ENCODE measurements around the gene CHD1.

Gene CHD1

DNA sequence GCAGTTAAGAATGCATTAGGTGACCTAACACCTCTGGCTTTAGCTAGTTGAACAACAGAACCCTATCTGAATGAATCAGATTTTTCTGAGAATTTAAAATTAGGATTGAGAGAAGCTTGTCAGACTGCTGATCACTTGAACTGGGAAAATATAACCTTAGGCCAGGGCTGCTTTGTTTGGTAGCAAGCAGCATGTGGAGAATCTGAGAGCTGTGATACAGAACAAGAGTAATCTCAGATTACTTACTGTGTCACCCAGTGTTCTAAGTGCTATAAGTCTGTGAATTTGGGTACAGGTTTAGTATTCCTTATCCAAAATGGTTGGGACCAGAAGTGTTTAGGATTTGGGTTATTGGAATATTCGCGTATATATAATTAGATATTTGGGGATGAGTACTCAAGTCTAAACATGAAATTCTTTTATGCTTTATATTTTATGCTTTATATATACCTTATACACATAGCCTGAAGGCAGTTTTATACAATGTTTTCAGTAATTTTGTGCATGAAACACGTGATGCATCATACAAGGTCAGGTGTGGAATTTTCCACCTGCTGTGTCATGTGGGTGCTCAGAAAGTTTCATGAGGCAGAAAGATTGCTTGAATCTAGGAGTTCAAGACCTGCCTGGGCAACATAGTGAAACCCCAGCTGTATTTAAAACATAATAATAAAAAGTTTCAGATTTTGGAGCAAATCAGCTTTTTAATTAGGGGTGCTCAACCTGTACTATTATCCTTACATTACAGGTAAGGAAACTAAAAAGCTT, 8.3 kb upstream of the CHD1 start:
- no peak for DNase-seq (ENCODE audit: low read depth in 2 of 2)

DNA sequence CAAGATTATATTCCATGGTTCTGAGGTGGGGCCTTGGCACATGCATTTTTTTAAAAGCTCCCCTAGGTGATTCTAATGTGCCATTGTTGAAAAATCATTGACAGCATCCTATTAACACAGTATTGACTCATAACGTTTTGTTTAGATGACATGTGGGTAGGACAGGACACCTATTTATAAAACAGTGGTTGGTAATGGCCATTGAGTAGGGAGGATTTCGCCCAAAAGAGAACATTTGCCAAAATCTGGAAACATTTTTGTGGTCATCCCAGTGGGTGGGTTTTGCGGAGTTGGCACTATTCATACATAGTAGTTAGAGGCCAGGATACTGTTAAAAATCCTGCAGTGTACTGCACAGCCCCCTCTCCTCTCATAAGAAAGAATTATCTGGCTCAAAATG, 6.4 kb upstream of the CHD1 start:
- no peak for DNase-seq (ENCODE audit: low read depth in 2 of 2)

DNA sequence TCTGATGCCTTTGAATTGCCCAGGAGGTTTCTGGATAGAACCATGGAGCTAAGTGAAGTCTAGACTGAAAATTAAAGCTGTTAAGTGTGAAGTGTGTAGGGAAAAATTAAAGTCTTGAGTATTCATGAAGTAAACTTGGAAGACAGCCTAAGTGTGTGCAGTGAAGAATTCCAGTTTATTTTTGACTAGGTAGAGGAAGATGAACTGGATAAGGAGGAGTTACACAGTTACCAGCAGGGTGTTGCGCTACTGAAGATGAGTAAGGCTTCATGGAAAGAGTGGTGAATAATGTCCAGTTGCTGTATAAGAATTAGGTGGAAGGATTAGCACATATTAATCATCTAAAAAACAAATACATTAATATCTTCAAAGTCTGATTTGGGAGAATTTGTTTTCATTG, 5.7 kb upstream of the CHD1 start:
- no peak for DNase-seq (ENCODE audit: low read depth in 2 of 2)

DNA sequence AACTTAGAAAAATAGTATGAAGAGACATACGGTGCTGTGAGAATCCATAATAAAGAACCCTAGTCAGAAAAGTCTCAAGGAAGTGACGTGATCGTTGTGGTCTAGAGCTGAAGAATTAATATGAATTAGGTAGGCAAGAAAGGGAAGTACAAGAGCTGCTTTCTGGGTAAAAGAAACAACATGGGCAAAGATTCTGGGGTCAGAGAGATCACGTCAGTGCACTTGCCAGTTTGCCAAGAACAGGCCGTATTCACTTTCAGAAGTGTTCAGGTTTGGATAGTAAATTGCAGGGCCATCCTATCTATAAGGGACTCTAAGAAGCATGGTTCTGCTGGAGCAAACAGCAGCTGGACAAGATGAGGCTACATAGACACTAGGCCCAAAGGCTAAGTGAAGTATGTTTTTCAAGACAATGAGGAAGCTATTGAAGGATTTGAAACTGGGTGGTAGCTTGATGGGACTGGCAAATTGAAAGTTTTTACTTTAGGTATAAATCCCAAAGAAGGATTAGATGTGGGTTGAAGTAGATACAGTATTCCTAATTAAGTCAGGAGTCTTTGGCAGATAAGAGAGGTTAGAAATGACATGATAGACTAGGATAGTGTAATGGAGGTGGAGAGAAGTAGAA, 4.8 kb upstream of the CHD1 start:
- no peak for DNase-seq (ENCODE audit: low read depth in 2 of 2)

DNA sequence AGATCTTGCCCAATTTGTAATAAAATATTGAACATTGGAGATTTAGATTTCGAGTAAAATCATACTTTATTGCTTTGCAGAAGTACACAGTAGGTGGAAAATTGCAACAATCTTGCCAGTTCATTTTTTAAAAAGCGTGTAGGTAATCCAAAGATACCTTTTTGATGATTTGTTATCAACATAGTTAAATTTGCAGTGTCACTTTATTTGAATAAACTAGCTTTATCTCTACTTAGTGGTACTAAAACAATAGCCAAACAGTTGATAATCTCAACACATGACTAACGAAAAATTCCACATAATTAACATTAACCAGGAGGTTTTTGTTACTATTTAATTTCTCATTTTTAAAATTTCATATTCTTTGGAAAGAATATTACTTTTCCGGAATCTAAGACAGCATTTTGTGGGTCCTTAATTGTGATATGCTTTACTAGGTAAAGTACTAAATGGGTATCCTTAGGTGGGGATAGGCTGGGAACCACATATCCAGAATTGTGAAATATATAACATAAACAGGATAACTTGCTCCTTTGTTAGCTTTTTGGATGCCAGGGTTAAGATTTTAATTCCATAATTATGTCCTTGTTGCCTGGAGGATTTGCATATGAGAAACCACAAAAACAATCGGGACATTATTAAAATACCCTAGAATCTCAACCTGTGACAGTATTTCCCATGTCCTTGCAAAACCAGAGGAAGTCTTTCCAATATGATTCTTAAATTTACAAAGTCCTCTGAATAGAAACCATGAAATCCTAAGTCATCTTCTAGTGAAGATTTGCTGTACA, 2.4 kb upstream of the CHD1 start:
- no peak for DNase-seq (ENCODE audit: low read depth in 2 of 2)

DNA sequence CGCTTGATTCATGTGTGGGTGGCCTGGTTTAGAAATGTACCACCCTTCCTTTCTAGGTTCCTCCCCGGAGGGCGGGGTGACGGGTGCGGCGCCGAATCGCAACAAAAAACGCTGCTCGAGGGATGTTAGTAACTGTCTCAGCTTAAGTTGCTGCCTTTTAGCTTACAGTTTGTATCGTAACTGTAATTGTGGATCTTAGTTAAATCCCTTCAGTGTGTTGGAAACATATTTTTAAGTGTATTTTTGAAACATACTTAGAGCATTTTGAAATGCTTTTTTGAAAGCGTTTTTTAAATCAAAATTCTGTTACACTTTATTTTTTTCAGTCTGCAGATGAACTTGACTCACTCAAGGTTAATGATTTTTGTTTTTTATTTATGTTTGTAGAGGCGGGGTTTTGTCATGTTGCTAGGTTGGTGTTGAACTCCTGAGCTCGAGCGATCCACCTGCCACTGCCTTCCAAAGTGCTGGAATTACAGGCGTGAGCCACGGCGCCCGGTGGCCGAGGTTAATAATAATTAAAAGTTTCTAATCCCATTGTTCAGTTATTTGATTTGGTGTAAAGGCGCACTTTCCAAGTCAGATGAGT, 997 bp upstream of the CHD1 start:
- DNase-seq (ENCODE audit: low read depth in 2 of 2), result no peak

DNA sequence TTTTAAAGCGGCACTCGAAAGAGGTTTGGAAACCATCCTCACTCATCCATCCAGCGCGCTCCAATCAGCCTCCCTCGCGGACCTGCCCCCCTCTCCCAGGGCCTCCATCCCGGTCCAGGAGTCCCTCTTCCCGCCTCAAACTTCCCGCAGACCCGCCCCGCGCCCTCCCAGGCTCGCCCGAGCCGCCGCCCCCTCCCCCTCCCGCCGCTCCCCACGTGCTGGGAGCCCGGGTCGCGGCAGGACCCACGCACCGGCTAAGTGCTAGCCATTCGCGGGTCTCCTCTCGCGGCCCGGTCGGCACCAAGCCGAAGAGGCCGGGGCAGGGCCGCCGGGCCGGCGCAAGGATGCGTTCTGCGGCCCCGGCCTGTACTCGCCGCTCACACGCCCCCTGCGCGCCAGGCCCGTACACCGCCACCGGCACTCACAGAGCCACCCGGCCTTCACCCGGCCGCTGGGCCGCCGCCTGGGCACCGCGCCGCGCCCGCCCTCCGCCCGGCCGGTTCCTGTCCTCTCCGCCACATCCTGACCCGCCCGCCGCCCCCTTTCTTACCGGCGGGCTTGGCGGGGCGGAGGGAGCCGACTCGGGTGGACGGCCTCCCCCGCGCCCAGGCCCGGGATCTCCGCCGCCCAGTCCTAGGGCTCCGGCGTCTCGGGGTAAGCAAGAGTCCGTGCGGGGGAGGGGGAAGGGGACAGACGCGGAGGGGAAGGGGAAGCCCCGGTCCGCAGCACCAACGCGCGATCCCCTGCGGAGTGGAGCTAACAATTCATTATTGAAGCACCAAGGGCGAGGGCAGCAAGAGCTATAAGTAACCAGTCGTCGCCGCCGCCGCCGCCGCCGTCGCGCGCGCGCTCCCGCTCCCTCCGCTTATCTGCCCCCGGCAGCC, 576 bp downstream of the CHD1 start:
- no peak for DNase-seq (ENCODE audit: low read depth in 2 of 2)

DNA sequence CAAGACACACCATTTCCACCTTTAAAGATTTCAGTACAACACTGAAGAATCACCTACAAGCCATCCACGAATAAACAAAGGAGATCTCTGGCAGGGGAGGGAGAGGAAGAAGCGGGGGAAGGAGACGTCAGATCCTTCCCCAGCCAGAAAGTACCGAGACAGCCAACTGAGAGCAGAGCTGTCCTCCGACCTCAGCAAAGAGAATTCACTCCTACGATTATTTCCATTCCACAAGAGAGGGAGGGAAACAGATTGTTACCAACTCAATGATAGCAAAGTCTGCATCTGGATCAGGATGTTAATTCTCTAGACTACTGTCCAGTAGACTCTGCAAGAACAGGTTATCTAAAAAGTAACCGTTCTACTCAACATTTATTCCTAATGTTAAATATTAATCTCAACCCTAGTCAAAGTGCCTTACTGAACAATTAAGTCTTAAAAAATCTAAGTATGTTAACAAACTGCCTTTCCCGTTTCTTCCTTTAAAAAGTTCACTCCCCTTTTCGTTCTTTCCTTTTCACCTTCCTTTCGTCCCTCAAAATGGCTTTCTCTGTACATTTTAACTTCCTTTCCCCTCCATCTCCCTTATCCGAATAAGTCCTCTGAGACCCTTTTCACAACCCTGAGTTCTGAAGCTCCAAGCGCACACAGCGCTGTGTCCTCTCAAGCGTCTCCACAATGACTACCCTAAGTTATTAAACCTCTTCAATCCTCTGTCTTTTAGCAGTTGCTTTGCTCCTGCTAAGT, 1.4 kb downstream of the CHD1 start:
- no peak for DNase-seq (ENCODE audit: low read depth in 2 of 2)

- DNase-seq (ENCODE audit: low read depth in 2 of 2), result no peak
Observed at GRCh38 chr5:98923966-98924365, 4.8 kb downstream of the CHD1 start.

DNA sequence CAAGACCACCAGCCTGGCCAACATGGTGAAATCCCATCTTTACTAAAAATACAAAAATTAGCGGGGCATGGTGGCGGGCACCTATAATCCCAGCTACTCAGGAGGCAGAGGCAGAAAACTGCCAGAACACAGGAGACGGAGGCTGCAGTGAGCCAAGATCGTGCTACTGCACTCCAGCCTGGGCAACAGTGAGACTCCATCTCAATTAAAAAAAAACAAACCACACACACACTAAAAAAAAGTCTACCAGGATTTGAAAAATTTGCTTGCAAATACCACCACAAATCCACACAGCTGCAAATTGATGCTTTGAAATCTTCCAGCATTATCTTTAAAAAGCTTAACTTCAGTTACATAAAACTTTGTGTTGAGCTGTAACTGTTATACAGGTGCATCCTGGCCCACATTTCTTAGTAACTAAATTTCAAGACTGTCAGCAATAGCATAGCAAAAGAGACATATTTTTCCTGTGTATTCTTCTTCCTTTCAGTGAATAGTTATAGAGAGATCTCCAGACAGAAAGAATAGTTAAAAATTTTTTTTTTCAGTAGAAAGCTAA, 6.8 kb downstream of the CHD1 start:
- no peak for DNase-seq (ENCODE audit: low read depth in 2 of 2)

- no peak for DNase-seq (ENCODE audit: low read depth in 2 of 2)
Observed at GRCh38 chr5:98917433-98917832, 11.4 kb downstream of the CHD1 start.

DNA sequence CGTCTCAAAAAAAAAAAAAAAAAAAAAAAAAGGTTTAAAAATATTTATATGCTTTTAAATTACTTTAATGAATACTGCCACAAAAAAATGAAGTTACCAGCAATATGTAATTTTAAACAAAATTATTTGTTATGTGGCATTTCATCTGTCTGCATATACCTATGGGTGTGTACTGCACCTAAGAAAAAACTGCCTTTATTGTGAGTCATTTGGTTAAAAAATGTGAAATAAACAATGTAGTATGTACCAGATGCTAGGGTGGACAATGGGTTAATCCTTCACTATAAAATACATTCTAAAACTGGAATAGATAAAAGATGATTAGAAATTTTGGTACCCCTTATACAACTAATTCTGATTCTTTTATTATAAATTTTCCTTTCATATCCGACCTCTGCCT, 12.3 kb downstream of the CHD1 start:
- no peak for DNase-seq (ENCODE audit: low read depth in 2 of 2)

- no peak for DNase-seq (ENCODE audit: low read depth in 2 of 2)
Observed at GRCh38 chr5:98913911-98914310, 14.9 kb downstream of the CHD1 start.

DNA sequence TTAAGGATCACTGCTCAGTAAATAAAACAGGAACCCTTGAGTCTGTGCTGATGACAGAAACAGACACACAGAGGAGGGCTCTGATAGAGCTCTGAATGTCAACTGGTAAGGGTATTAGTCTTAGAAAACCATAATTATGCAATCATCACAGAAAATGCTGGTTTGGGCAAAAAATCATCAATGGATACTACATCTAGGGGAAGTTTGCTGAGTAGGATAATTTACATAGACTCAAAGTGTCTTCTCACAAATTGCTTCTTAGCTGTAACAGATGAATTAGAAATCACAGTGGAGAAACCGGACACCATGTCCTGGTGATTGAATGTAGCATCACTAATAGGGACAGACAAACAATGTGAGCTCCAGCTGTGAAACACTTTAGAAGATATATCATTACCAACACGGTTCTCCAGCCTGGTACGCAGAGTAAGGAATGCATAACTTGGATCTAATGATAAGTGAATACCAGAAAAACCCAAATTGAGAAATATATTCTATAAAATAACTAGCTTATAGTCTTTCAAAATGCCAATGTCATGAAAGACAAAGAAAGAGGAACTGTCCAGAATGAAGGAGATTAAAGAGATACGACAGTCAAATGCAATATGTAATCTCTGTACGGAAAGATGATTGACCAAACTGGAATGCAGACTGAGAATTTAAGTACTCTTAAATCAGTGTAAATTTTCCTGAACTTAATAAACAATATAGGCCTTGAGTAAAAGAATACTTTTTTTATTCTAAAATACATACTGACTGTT, 17.3 kb downstream of the CHD1 start:
- no peak for DNase-seq (ENCODE audit: low read depth in 2 of 2)

DNA sequence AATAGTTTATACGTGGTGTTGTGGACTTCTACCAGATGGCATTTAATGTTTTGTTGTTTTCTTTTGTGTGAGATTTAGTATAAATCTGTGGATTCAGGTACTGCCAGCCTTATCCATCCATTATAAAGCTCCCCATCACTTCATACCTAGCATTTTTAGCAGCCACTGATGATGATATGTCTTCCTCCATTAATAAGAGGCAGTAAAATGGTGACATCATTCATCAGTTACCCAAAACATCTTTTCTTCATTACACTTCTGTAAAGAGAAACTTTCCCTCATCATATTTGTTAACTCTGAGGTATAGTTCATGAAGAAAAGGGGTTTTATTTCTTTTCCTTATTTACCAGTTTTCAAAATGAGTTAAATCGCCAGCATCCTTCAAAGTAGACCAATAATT, 19.4 kb downstream of the CHD1 start:
- DNase-seq (ENCODE audit: low read depth in 2 of 2), result no peak

GRCh38 chr5:98907951-98908350, 20.9 kb downstream of the CHD1 start:
- no peak for DNase-seq (ENCODE audit: low read depth in 2 of 2)

DNA sequence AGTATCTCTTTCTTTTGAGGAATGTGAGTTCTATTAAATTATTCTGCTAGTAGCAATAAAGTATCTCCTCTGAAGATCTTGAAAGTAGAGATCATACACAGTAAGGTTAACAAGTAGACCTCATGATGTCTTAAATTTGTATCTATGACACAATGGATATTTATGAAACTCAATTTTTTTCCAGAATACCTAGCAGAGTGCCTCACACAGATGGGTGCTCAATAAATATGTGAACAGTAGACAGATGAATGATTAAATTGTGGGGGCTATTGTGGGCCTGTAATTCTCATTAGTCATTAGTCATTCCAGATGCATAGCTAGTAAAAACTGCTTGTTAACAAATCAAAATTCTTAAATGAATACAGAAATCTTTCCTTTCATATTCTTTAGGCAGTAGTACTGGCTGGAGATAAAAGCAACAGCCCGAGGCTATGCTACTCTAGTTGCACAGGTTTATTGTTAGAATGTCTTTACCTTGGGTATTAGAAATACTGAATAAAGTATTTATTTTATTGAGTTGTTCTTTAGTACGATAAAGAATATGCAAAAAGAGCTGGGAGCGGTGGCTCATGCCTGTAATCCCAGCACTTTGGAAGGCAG, 22.0 kb downstream of the CHD1 start:
- DNase-seq (ENCODE audit: low read depth in 2 of 2), result no peak

DNA sequence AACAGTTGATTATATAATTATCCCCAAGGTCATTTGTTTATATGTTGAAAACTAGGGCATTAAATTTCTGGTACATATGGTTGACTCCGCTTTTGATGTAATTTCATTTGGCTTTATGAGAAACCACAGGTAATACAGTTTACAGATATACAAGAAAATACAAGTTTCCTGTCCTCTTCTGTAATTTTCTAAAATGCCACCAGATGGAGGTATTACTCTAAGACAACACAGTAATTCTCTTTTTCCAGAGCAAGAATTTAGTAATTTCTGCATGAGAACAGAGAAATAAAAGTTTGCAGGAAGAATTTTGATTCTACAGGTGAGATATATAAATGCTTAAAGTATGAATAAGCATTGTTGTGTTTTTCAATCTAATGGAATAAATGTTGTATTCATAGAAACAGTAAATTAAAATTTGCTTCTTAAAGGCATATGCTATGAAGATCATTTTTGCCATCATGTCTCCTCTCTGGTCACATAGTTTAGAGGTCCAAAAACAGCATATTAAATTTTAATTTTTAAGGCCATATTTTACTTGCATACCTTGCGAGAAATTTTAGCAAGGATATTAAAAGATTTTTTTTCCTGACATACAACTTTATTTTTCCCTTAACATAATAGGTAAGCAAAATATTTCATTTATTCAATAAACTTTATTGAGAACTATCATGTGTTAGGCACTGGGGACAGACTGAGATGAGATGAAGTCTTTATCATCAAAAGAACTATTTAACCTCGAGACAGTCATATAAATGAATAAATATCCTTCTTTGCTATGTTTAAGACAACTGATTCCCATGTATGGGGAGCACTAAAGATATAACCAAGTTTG, 22.7 kb downstream of the CHD1 start:
- DNase-seq (ENCODE audit: low read depth in 2 of 2), result no peak
